Hepatocyte (in vitro differentiated cells): ENCODE measurements around the gene ZNF474. TPM values are rescaled to one million over a fixed set of nuclear protein-coding genes. Genes with fewer than 3 reads are reported as not detected.

Source experiments
- DNase-seq: peaks from one replicate; pipeline ENCODE4 v3.0.0-alpha.2; 2016; ENCODE audit warnings: low spot score
- H2AFZ ChIP-seq: fragments of 200-600 bp; sonication (generic); 2 replicates; pipeline ENCODE4 v1.6.0; 2016; ENCODE audit warnings: antibody characterized with exemption, mild to moderate bottlenecking
- H3K27ac ChIP-seq: fragments of 200-600 bp; sonication (generic); 2 replicates; pipeline ENCODE4 v1.5.1; 2016; ENCODE audit warnings: mild to moderate bottlenecking
- H3K27me3 ChIP-seq: fragments of 200-600 bp; sonication (generic); 2 replicates; pipeline ENCODE4 v1.6.1; 2016
- H3K36me3 ChIP-seq: fragments of 200-600 bp; sonication (generic); replicated peaks from 2 replicates; pipeline ENCODE4 v1.5.1; 2016; ENCODE audit warnings: low read depth; ENCODE audit not compliant: insufficient read depth
- H3K4me1 ChIP-seq: fragments of 200-600 bp; sonication (generic); 2 replicates; pipeline ENCODE4 v1.5.1; 2016; ENCODE audit warnings: mild to moderate bottlenecking, moderate library complexity; ENCODE audit not compliant: insufficient read depth
- H3K4me2 ChIP-seq: fragments of 200-600 bp; sonication (generic); 2 replicates; pipeline ENCODE4 v1.6.0; 2016
- H3K4me3 ChIP-seq: fragments of 200-600 bp; sonication (generic); 2 replicates; pipeline ENCODE4 v1.5.1; 2016; ENCODE audit warnings: mild to moderate bottlenecking
- H3K79me2 ChIP-seq: fragments of 200-600 bp; sonication (generic); 2 replicates; pipeline ENCODE4 v1.6.0; 2017; ENCODE audit warnings: mild to moderate bottlenecking
- H3K9me2 ChIP-seq: fragments of 200-600 bp; sonication (generic); replicated peaks from 2 replicates; pipeline ENCODE4 v1.6.0; 2017; ENCODE audit warnings: mild to moderate bottlenecking; ENCODE audit not compliant: insufficient read depth
- H3K9me3 ChIP-seq: fragments of 200-600 bp; sonication (generic); 2 replicates; pipeline ENCODE4 v1.5.1; 2016; ENCODE audit warnings: low read depth, mild to moderate bottlenecking
- H4K20me1 ChIP-seq: fragments of 200-600 bp; sonication (generic); 2 replicates; pipeline ENCODE4 v1.6.0; 2016; ENCODE audit warnings: mild to moderate bottlenecking; ENCODE audit not compliant: insufficient read depth, poor library complexity, severe bottlenecking
- CTCF ChIP-seq: fragments of 200-600 bp; sonication (generic); IDR thresholded peaks from 2 replicates; pipeline ENCODE4 v1.5.1; 2016; ENCODE audit warnings: antibody characterized with exemption, mild to moderate bottlenecking; ENCODE audit not compliant: poor library complexity
- EZH2 ChIP-seq: fragments of 200-600 bp; sonication (generic); IDR thresholded peaks from 2 replicates; pipeline ENCODE4 v1.6.1; 2016; ENCODE audit warnings: antibody characterized with exemption, mild to moderate bottlenecking, borderline replicate concordance
- EZH2phosphoT487 ChIP-seq: fragments of 200-600 bp; sonication (generic); IDR thresholded peaks from one replicate; pipeline ENCODE4 v1.6.1; 2018; ENCODE audit warnings: antibody characterized with exemption, mild to moderate bottlenecking, low read depth, moderate library complexity; ENCODE audit not compliant: unreplicated experiment, severe bottlenecking
- WGBS: methylation state at CpG from one replicate; pipeline ENCODE4 v1.1.6; 2016; ENCODE audit warnings: low lambda C conversion rate; ENCODE audit errors: missing lambda C conversion rate; 5-methylcytosine and 5-hydroxymethylcytosine counted together
- polyA plus RNA-seq: library from polyadenylated mRNA; unstranded; fragments of >200 nt; fragmentation: Nextera tagmentation; extraction: Ambion mirVana; gene quantifications from 2 replicates; pipeline ENCODE4 v1.2.1, GENCODE V29; 2016
- total RNA-seq: library from RNA; depleted of rRNA; stranded (reverse); fragments of >200 nt; gene quantifications from 2 replicates; pipeline ENCODE4 v1.2.3, GENCODE V29; 2014

The ZNF474 gene
- total and polyA plus RNA-seq, 2 experiments from 2014 or later, result 0.43 to 2.8 TPM

GRCh38 chr5:122149321-122150090, 20.2 kb downstream of the ZNF474 start:
- Histone ChIP-seq H3K36me3 (no peaks in the 10 kb centered on the region), H4K20me1 (no peaks in the 10 kb centered on the region), H3K4me2 (no peak overlapping the region), H3K9me3 (no peaks in the 10 kb centered on the region), H3K27ac (no peak overlapping the region), H3K4me3 (no peak overlapping the region), H3K27me3 (no peaks in the 10 kb centered on the region), H2AFZ (no peak overlapping the region), H3K9me2 (no peaks in the 10 kb centered on the region), H3K79me2 (no peaks in the 10 kb centered on the region), H3K4me1 (no peaks in the 10 kb centered on the region)
- no peak for TF ChIP-seq CTCF
- no peak for TF ChIP-seq EZH2
- no peak for TF ChIP-seq EZH2phosphoT487
- WGBS, result 75% methylated on average over 4 of the region's 4 CpGs
- no peak for DNase-seq

- 67% methylated on average over 2 of the region's 2 CpGs for WGBS
- no peaks in the 10 kb centered on the region for H3K36me3 ChIP-seq
- no peaks in the 10 kb centered on the region for H4K20me1 ChIP-seq
- no peaks in the 10 kb centered on the region for H3K4me1 ChIP-seq
- H3K27me3 ChIP-seq, result no peaks in the 10 kb centered on the region
- TF ChIP-seq EZH2 (no peak), EZH2phosphoT487 (no peak), CTCF (no peak)
- H3K4me2 ChIP-seq, result no peak overlapping the region
- H3K79me2 ChIP-seq, result no peaks in the 10 kb centered on the region
- no peaks in the 10 kb centered on the region for H3K9me3 ChIP-seq
- no peak overlapping the region for H3K27ac ChIP-seq
- no peak overlapping the region for H3K4me3 ChIP-seq
- H3K9me2 ChIP-seq, result no peaks in the 10 kb centered on the region
- H2AFZ ChIP-seq, result no peak overlapping the region
- no peak for DNase-seq
Measured at GRCh38 chr5:122150215-122150614, 20.9 kb downstream of the ZNF474 start.

GRCh38 chr5:122151640-122152039, 22.3 kb downstream of the ZNF474 start:
- H3K27ac ChIP-seq, result peak overlapping the region; percentile 44
- no peak overlapping the region for H3K4me2 ChIP-seq

More at GRCh38 chr5:122151640-122152039, 22.3 kb downstream of the ZNF474 start:
- DNase-seq, result peak; percentile 45
- no peaks in the 10 kb centered on the region for H4K20me1 ChIP-seq
- no peaks in the 10 kb centered on the region for H3K4me1 ChIP-seq
- H3K27me3 ChIP-seq, result no peaks in the 10 kb centered on the region
- H2AFZ ChIP-seq, result no peak overlapping the region
- H3K9me3 ChIP-seq, result no peaks in the 10 kb centered on the region
- TF ChIP-seq CTCF, result no peak
- TF ChIP-seq EZH2, result no peak
- TF ChIP-seq EZH2phosphoT487, result no peak
- H3K79me2 ChIP-seq, result no peaks in the 10 kb centered on the region
- no peaks in the 10 kb centered on the region for H3K36me3 ChIP-seq
- 42% methylated on average over 4 of the region's 4 CpGs for WGBS
- no peak overlapping the region for H3K4me3 ChIP-seq
- H3K9me2 ChIP-seq, result no peaks in the 10 kb centered on the region
